H1 (cell line): ENCODE data around the gene VEPH1. TPM values are rescaled to one million over a fixed set of nuclear protein-coding genes. Genes with fewer than 3 reads are reported as not detected.

ENCODE experiments used
- CTCF ChIA-PET: fragments of 300-600 bp; sonication (Branson Sonifier 250); formaldehyde crosslinking; loops from one replicate; lab custom pipeline; 2021; ENCODE audit not compliant: partially characterized antibody; lab: Charles Lee
- POLR2A ChIA-PET: fragments of 300-600 bp; sonication (Branson Sonifier 250); formaldehyde crosslinking; loops from one replicate; lab custom pipeline; 2021; ENCODE audit warnings: inconsistent platforms; ENCODE audit not compliant: partially characterized antibody; lab: Charles Lee
- DNase-seq, 2 experiments: peaks; one replicate each; pipeline versions ENCODE4 v3.0.0 to v3.0.0-alpha.2; 2010 to 2022; ENCODE audit warnings: low spot score in 2 of 2, low read depth in 1 of 2, mixed read lengths in 1 of 2
- FAIRE-seq: peaks from 2 replicates; lab custom pipeline; 2011; peaks lifted over from hg19 to GRCh38; lab: Jason Lieb, UNC
- H2AFZ ChIP-seq: 2 replicates; pipeline ENCODE4 v1.8.1; 2012; ENCODE audit warnings: low read length, inconsistent platforms
- H2AK5ac ChIP-seq: 2 replicates; pipeline ENCODE4 v1.6.1; 2013; ENCODE audit warnings: low read depth, low read length
- H2BK120ac ChIP-seq: replicated peaks from 2 replicates; pipeline ENCODE3; 2013; ENCODE audit warnings: low read depth, low read length, inconsistent platforms
- H2BK12ac ChIP-seq: 2 replicates; pipeline ENCODE4 v1.6.1; 2013; ENCODE audit warnings: low read depth, low read length
- H2BK15ac ChIP-seq: 2 replicates; pipeline ENCODE4 v1.6.1; 2013; ENCODE audit warnings: low read length
- H2BK20ac ChIP-seq: 2 replicates; pipeline ENCODE4 v1.6.1; 2013; ENCODE audit warnings: low read length
- H2BK5ac ChIP-seq: 2 replicates; pipeline ENCODE4 v1.6.1; 2013; ENCODE audit warnings: low read depth, low read length
- H3K14ac ChIP-seq: 2 replicates; pipeline ENCODE4 v1.6.1; 2013; ENCODE audit warnings: inconsistent platforms; ENCODE audit not compliant: insufficient read length
- H3K18ac ChIP-seq: 2 replicates; pipeline ENCODE4 v1.6.1; 2013; ENCODE audit warnings: low read length; ENCODE audit errors: extremely low read depth
- H3K23ac ChIP-seq: 2 replicates; pipeline ENCODE4 v1.6.1; 2013; ENCODE audit warnings: inconsistent platforms; ENCODE audit not compliant: insufficient read length
- H3K23me2 ChIP-seq: 2 replicates; pipeline ENCODE4 v1.6.1; 2013; ENCODE audit warnings: low read depth, low read length
- H3K27ac ChIP-seq: 2 replicates; pipeline ENCODE4 v1.6.1; 2011; ENCODE audit warnings: low read depth, low read length, inconsistent platforms
- H3K27me3 ChIP-seq, 4 experiments: replicated peaks in 1 of 4; 1 replicate in 1 of 4; 2 replicates in 3 of 4; pipeline versions ENCODE4 v1.6.1 to v1.8.1; 2011 to 2013; ENCODE audit warnings: low read length in 3 of 4, mild to moderate bottlenecking in 3 of 4, inconsistent platforms in 2 of 4, mixed read lengths in 2 of 4, moderate library complexity in 1 of 4; ENCODE audit not compliant: control insufficient read depth in 3 of 4, insufficient read depth in 3 of 4; ENCODE audit errors: extremely low read depth in 1 of 4
- H3K36me3 ChIP-seq, 4 experiments: 2 replicates each; pipeline versions ENCODE4 v1.6.1 to v1.8.1; 2011 to 2013; ENCODE audit warnings: mild to moderate bottlenecking in 4 of 4, low read length in 3 of 4, moderate library complexity in 2 of 4, control low read depth in 1 of 4, inconsistent platforms in 1 of 4; ENCODE audit not compliant: insufficient read depth in 4 of 4, control insufficient read depth in 2 of 4
- H3K4ac ChIP-seq: replicated peaks from 2 replicates; pipeline ENCODE3; 2013; ENCODE audit warnings: low read length, low read depth, mixed read lengths, inconsistent platforms; ENCODE audit not compliant: insufficient read length
- H3K4me1 ChIP-seq, 4 experiments: replicated peaks in 1 of 4; 1 replicate in 1 of 4; 2 replicates in 3 of 4; pipeline versions ENCODE4 v1.6.1 to v1.8.1; 2011 to 2013; ENCODE audit warnings: low read length in 3 of 4, inconsistent platforms in 2 of 4, mixed read lengths in 1 of 4; ENCODE audit not compliant: insufficient read depth in 4 of 4, control insufficient read depth in 3 of 4
- H3K4me2 ChIP-seq, 2 experiments: 2 replicates each; pipeline versions ENCODE4 v1.6.1 to v1.8.1; 2011 to 2013; ENCODE audit warnings: low read depth in 2 of 2, low read length in 2 of 2, control low read depth in 1 of 2, inconsistent platforms in 1 of 2, mild to moderate bottlenecking in 1 of 2; ENCODE audit not compliant: insufficient read depth in 1 of 2
- H3K4me3 ChIP-seq, 4 experiments: fragments of 200-600, 300-600 bp in 1 of 4; sonication (generic), shearing (Covaris generic), sonication (Bioruptor Twin) in 1 of 4; 2 replicates each; pipeline versions ENCODE4 v1.5.1 to v1.8.1; 2011 to 2016; ENCODE audit warnings: low read length in 4 of 4, low read depth in 3 of 4, control low read depth in 2 of 4, inconsistent platforms in 2 of 4, mild to moderate bottlenecking in 2 of 4, mixed read lengths in 1 of 4, moderate library complexity in 1 of 4; ENCODE audit not compliant: insufficient read depth in 2 of 4; ENCODE audit errors: extremely low read depth in 1 of 4
- H3K56ac ChIP-seq: replicated peaks from 2 replicates; pipeline ENCODE3; 2013; ENCODE audit warnings: low read depth, mild to moderate bottlenecking, mixed read lengths, low read length, inconsistent platforms; ENCODE audit not compliant: insufficient read length
- H3K79me1 ChIP-seq: 2 replicates; pipeline ENCODE4 v1.6.1; 2013; ENCODE audit warnings: low read depth, low read length, control low read depth
- H3K79me2 ChIP-seq, 2 experiments: 2 replicates each; pipeline versions ENCODE4 v1.6.1 to v1.8.1; 2012 to 2013; ENCODE audit warnings: low read length in 2 of 2, mild to moderate bottlenecking in 2 of 2, inconsistent platforms in 1 of 2; ENCODE audit not compliant: insufficient read depth in 2 of 2, control insufficient read depth in 1 of 2
- H3K9ac ChIP-seq, 4 experiments: replicated peaks in 1 of 4; 1 replicate in 1 of 4; 2 replicates in 3 of 4; pipeline versions ENCODE4 v1.6.1 to v1.8.1; 2011 to 2013; ENCODE audit warnings: low read depth in 3 of 4, low read length in 3 of 4, control low read depth in 2 of 4, mild to moderate bottlenecking in 2 of 4, moderate library complexity in 2 of 4, inconsistent platforms in 1 of 4; ENCODE audit errors: extremely low read depth in 1 of 4
- H3K9me3 ChIP-seq, 2 experiments: 2 replicates each; pipeline versions ENCODE4 v1.6.1 to v1.8.1; 2012 to 2013; ENCODE audit warnings: mild to moderate bottlenecking in 2 of 2, moderate library complexity in 2 of 2, control low read depth in 1 of 2, inconsistent platforms in 1 of 2, low read depth in 1 of 2, low read length in 1 of 2, mixed read lengths in 1 of 2; ENCODE audit not compliant: insufficient read depth in 2 of 2
- H4K20me1 ChIP-seq, 2 experiments: replicated peaks in 1 of 2; 2 replicates each; pipeline versions ENCODE3 to v1.8.1; 2011 to 2013; ENCODE audit warnings: inconsistent platforms in 2 of 2, low read length in 2 of 2, mild to moderate bottlenecking in 1 of 2; ENCODE audit not compliant: insufficient read depth in 2 of 2, control insufficient read depth in 1 of 2
- H4K5ac ChIP-seq: 2 replicates; pipeline ENCODE4 v1.6.1; 2013; ENCODE audit warnings: low read length, low read depth, mixed read lengths, inconsistent platforms; ENCODE audit not compliant: insufficient read length
- H4K8ac ChIP-seq: 2 replicates; pipeline ENCODE4 v1.8.0; 2013; ENCODE audit warnings: mild to moderate bottlenecking, moderate library complexity, low read length, inconsistent platforms; ENCODE audit not compliant: insufficient read depth; ENCODE audit errors: extremely low read depth
- H4K91ac ChIP-seq: replicated peaks from 2 replicates; pipeline ENCODE3; 2013; ENCODE audit warnings: low read length, mixed read lengths, inconsistent platforms; ENCODE audit not compliant: insufficient read length
- BRCA1 ChIP-seq: IDR thresholded peaks from 2 replicates; pipeline ENCODE4 v1.6.1; 2012; ENCODE audit warnings: low read depth, low read length, improper control_type of control experiment
- EZH2 ChIP-seq: fragments of 200-600 bp; sonication (generic); IDR thresholded peaks from 2 replicates; pipeline ENCODE4 v1.7.1; 2012; ENCODE audit warnings: low read depth, mild to moderate bottlenecking, moderate library complexity, low read length, inconsistent platforms; ENCODE audit not compliant: severe bottlenecking
- GTF2F1 ChIP-seq: IDR thresholded peaks from 2 replicates; pipeline ENCODE4 v1.6.1; 2012; ENCODE audit warnings: low read depth, low read length, improper control_type of control experiment, borderline replicate concordance
- HDAC6 ChIP-seq: IDR thresholded peaks from one replicate; pipeline ENCODE4 v1.7.1; 2012; ENCODE audit warnings: low read depth, mild to moderate bottlenecking, inconsistent platforms, low read length, moderate library complexity
- POLR2A ChIP-seq, 2 experiments: IDR thresholded peaks; 1 replicate in 1 of 2; 2 replicates in 1 of 2; pipeline ENCODE4 v1.6.1; 2011; ENCODE audit warnings: low read depth in 2 of 2, low read length in 2 of 2, mild to moderate bottlenecking in 2 of 2; ENCODE audit errors: control extremely low read depth in 1 of 2
- polyA plus RNA-seq, 7 experiments: library from polyadenylated mRNA; depleted of rRNA in 3 of 7; stranded (reverse) in 5 of 7; unstranded in 2 of 7; fragments of >200 nt in 5 of 7; fragments of 200-250 nt in 2 of 7; gene quantifications; 1 replicate in 5 of 7; 2 replicates in 1 of 7; 4 replicates in 1 of 7; pipeline versions ENCODE4 v1.2.1 to v1.2.3, GENCODE V29; 2011 to 2013; ENCODE audit warnings: missing spikeins in 2 of 7, mixed read lengths in 2 of 7
- total RNA-seq: library from RNA; stranded (reverse); fragmentation: NEBNext Ultra II Directional; extraction: Animal tissue kit (Norgen Biotek cat#: 25700); gene quantifications from 2 replicates; pipeline ENCODE4 v1.2.1, GENCODE V29; 2021

The VEPH1 gene
- total and polyA plus RNA-seq, 2 of the 8 experiments (the other 6 are each of a cell fraction or from before 2014, with no cell fraction given) = 12.0 to 18.3 TPM

GRCh38 chr3:157312376-157312745 is 190.9 kb downstream of the VEPH1 start:
- no peak overlapping the region for H3K14ac ChIP-seq
- no peak for TF ChIP-seq BRCA1
- no peak for TF ChIP-seq EZH2
- no peak for TF ChIP-seq GTF2F1
- no peak for TF ChIP-seq POLR2A (IDR thresholded peaks at IDR 0.05; ENCODE audit: control extremely low read depth in 1 of 2, low read depth in 2 of 2, low read length in 2 of 2)
- no peak for TF ChIP-seq HDAC6
- TF ChIP-seq, all 59 proteins: peak for 0
- Histone ChIP-seq H3K27me3 (no peaks in the 10 kb centered on the region), H2BK20ac (no peak overlapping the region), H2AFZ (no peak overlapping the region), H3K4me1 (no peaks in the 10 kb centered on the region), H3K27ac (no peak overlapping the region), H2BK15ac (no peak overlapping the region), H3K4ac (no peak overlapping the region), H3K9me3 (no peaks in the 10 kb centered on the region), H3K4me2 (no peak overlapping the region), H2BK120ac (no peak overlapping the region), H2BK12ac (no peak overlapping the region), H4K20me1 (no peaks in the 10 kb centered on the region), H3K4me3 (no peak overlapping the region), H3K23me2 (no peaks in the 10 kb centered on the region), H2AK5ac (no peak overlapping the region), H4K91ac (no peak overlapping the region), H3K36me3 (no peaks in the 10 kb centered on the region), H3K9ac (no peak overlapping the region), H3K79me1 (no peaks in the 10 kb centered on the region), H3K79me2 (no peaks in the 10 kb centered on the region), H3K18ac (no peak overlapping the region), H4K5ac (no peak overlapping the region), H3K56ac (no peak overlapping the region), H3K23ac (no peak overlapping the region), H2BK5ac (no peak overlapping the region), H4K8ac (no peak overlapping the region)
- ChIA-PET POLR2A (no interaction called here), CTCF (interaction anchor here (1.0 to 1.4 kb wide), 2 partner anchors 32 to 41 kb away, joined by 3 to 5 read pairs; no protein-coding TSS in a partner anchor)
- no peak for FAIRE-seq
- no peak for DNase-seq
